Spinal cord (tissue), 10 donors: Measurements from ENCODE around the gene HMGCL. TPM values are rescaled to one million over a fixed set of nuclear protein-coding genes. Genes with fewer than 3 reads are reported as not detected.
"Not testable (repeated sequence)": the region's sequence is repeated elsewhere in the genome, so short reads cannot be mapped to it uniquely, and the experiment has no call there.

Experiments used
- DNase-seq, 6 donors: peaks; one replicate each; pipeline versions ENCODE4 v3.0.0 to v3.0.0-alpha.2; 2013 to 2015; ENCODE audit warnings: low spot score in 6 of 6, low read depth in 4 of 6
- H3K27ac ChIP-seq: one replicate; pipeline ENCODE4 v1.5.1; 2013; ENCODE audit warnings: low read depth, low read length, control low read depth
- H3K27me3 ChIP-seq: one replicate; pipeline ENCODE4 v1.6.1; 2013; ENCODE audit warnings: low read length; ENCODE audit not compliant: control insufficient read depth, insufficient read depth
- H3K36me3 ChIP-seq: one replicate; pipeline ENCODE4 v1.6.1; 2013; ENCODE audit warnings: low read length; ENCODE audit not compliant: control insufficient read depth, insufficient read depth
- H3K4me1 ChIP-seq: one replicate; pipeline ENCODE4 v1.6.1; 2013; ENCODE audit warnings: low read length; ENCODE audit not compliant: control insufficient read depth, insufficient read depth
- H3K4me3 ChIP-seq: one replicate; pipeline ENCODE4 v1.5.1; 2013; ENCODE audit warnings: low read depth, low read length, control low read depth
- H3K9me3 ChIP-seq: one replicate; pipeline ENCODE4 v1.6.1; 2013; ENCODE audit warnings: low read length; ENCODE audit not compliant: control insufficient read depth, insufficient read depth
- WGBS: methylation state at CpG from one replicate; pipeline ENCODE4 v1.1.5; 2013; ENCODE audit warnings: missing lambda C conversion rate; ENCODE audit not compliant: insufficient coverage; 5-methylcytosine and 5-hydroxymethylcytosine counted together
- polyA plus RNA-seq, 2 donors: library from polyadenylated mRNA; unstranded; fragments of 120-200 nt; gene quantifications; one replicate each; pipeline ENCODE4 v1.2.1, GENCODE V29; 2013; ENCODE audit not compliant: insufficient read length in 2 of 2
- total RNA-seq, 2 donors: library from RNA; depleted of rRNA in 1 of 2; stranded (reverse); fragments of 120-200 nt in 1 of 2; fragments of >200 nt in 1 of 2; gene quantifications; one replicate each; pipeline versions ENCODE4 v1.2.3 to v1.2.4, GENCODE V29; 2013 to 2014
- donor health status: healthy.

Gene HMGCL
- total and polyA plus RNA-seq, 4 donors: 18.7 to 45.2 (median 24.4) TPM

- H3K36me3 ChIP-seq: peaks cover 58% of the 10 kb centered on the region
- peak in 1 of 6 donors; percentile 20 for DNase-seq
Measured at GRCh38 chr1:23784846-23785245, 40.4 kb downstream of the HMGCL start.

GRCh38 chr1:23783141-23783540, 42.1 kb downstream of the HMGCL start:
- H3K4me1 ChIP-seq, H3K27ac ChIP-seq, H3K27me3 ChIP-seq, H3K9me3 ChIP-seq, H3K4me3 ChIP-seq, DNase-seq: not testable (repeated sequence)
- H3K36me3 ChIP-seq: peaks cover 50% of the 10 kb centered on the region
- WGBS: 100% methylated on average over 1 of the region's 11 CpGs

More at GRCh38 chr1:23784846-23785245, 40.4 kb downstream of the HMGCL start:
- Histone ChIP-seq H3K4me1 (no peaks in the 10 kb centered on the region), H3K27ac (no peak overlapping the region), H3K27me3 (no peaks in the 10 kb centered on the region), H3K9me3 (no peaks in the 10 kb centered on the region), H3K4me3 (no peak overlapping the region)
- 100% methylated on average over 2 of the region's 4 CpGs for WGBS

GRCh38 chr1:23779826-23780371, 45.3 kb downstream of the HMGCL start:
- Histone ChIP-seq H3K9me3 (no peaks in the 10 kb centered on the region), H3K27ac (no peak overlapping the region), H3K27me3 (no peaks in the 10 kb centered on the region), H3K4me3 (no peak overlapping the region), H3K36me3 (peaks cover 30% of the 10 kb centered on the region), H3K4me1 (peaks cover 8% of the 10 kb centered on the region)
- DNase-seq: no peak
- WGBS: no CpG with 5 or more reads among the region's 3 CpGs

GRCh38 chr1:23777979-23778814, 47.0 kb downstream of the HMGCL start, which contains the start of gene PITHD1:
TSS of gene PITHD1 (plus strand) at chr1:23778418. CDS start at chr1:23778516, 98 bp downstream.
- Histone ChIP-seq H3K27ac (peak within 1 kb of the TSS; percentile 94), H3K4me3 (peak within 1 kb of the TSS; percentile 94), H3K27me3 (no peaks in the 10 kb centered on the region), H3K36me3 (peaks cover 19% of the 10 kb centered on the region), H3K9me3 (no peaks in the 10 kb centered on the region), H3K4me1 (peaks cover 8% of the 10 kb centered on the region)
- WGBS: under 1% methylated on average over 78 of the region's 91 CpGs
- DNase-seq: peak; percentile 64 to 95 (median 74)

GRCh38 chr1:23776217-23776616, 49.0 kb downstream of the HMGCL start:
- DNase-seq: no peak
- peaks cover 7% of the 10 kb centered on the region for H3K36me3 ChIP-seq
- peaks cover 8% of the 10 kb centered on the region for H3K4me1 ChIP-seq
- H3K27me3 ChIP-seq: no peaks in the 10 kb centered on the region
- H3K9me3 ChIP-seq: no peaks in the 10 kb centered on the region
- WGBS: 100% methylated on average over 1 of the region's 2 CpGs
- no peak overlapping the region for H3K4me3 ChIP-seq
- no peak overlapping the region for H3K27ac ChIP-seq

- Histone ChIP-seq H3K36me3 (peaks cover 11% of the 10 kb centered on the region), H3K9me3 (no peaks in the 10 kb centered on the region), H3K4me1 (peaks cover 8% of the 10 kb centered on the region), H3K27me3 (no peaks in the 10 kb centered on the region), H3K4me3 (no peak overlapping the region), H3K27ac (no peak overlapping the region)
- 82% methylated on average over 5 of the region's 6 CpGs for WGBS
- DNase-seq: no peak
Measured at GRCh38 chr1:23774174-23774880, 50.9 kb downstream of the HMGCL start.

GRCh38 chr1:23772854-23773242, 52.4 kb downstream of the HMGCL start:
- H3K27ac ChIP-seq: no peak overlapping the region
- WGBS: 69% methylated on average over 7 of the region's 10 CpGs
- no peaks in the 10 kb centered on the region for H3K27me3 ChIP-seq
- no peaks in the 10 kb centered on the region for H3K9me3 ChIP-seq
- no peak overlapping the region for H3K4me3 ChIP-seq
- H3K4me1 ChIP-seq: peaks cover 7% of the 10 kb centered on the region
- peaks cover 20% of the 10 kb centered on the region for H3K36me3 ChIP-seq
- no peak for DNase-seq

GRCh38 chr1:23772049-23772853, 53.0 kb downstream of the HMGCL start:
- DNase-seq: peak; percentile 38 to 93 (median 72)
- H3K9me3 ChIP-seq: no peaks in the 10 kb centered on the region
- no peaks in the 10 kb centered on the region for H3K27me3 ChIP-seq
- H3K27ac ChIP-seq: no peak overlapping the region
- 10% methylated on average over 9 of the region's 14 CpGs for WGBS
- H3K4me3 ChIP-seq: peak overlapping the region; percentile 18
- peaks cover 1% of the 10 kb centered on the region for H3K4me1 ChIP-seq
- H3K36me3 ChIP-seq: peaks cover 20% of the 10 kb centered on the region

- no peak for DNase-seq
- H3K4me3 ChIP-seq: no peak overlapping the region
- peaks cover 46% of the 10 kb centered on the region for H3K36me3 ChIP-seq
- no peak overlapping the region for H3K27ac ChIP-seq
- H3K9me3 ChIP-seq: no peaks in the 10 kb centered on the region
- no peaks in the 10 kb centered on the region for H3K4me1 ChIP-seq
- H3K27me3 ChIP-seq: no peaks in the 10 kb centered on the region
- no CpG with 5 or more reads among the region's 5 CpGs for WGBS
Measured at GRCh38 chr1:23768733-23769132, 56.5 kb downstream of the HMGCL start.
